NCI-H2029 treated with DMSO at 0.1 percent for 48 hours (cell line): ENCODE results near the gene CLDN24.

Source experiments
- DNase-seq: peaks from one replicate; lab custom pipeline; 2025; lab: John Stamatoyannopoulos, UW

The CLDN24 gene

GRCh38 chr4:183284258-183284785 is 37.9 kb downstream of the CLDN24 start:
- no peak for DNase-seq

GRCh38 chr4:183276106-183276505 is 46.1 kb downstream of the CLDN24 start:
- no peak for DNase-seq

GRCh38 chr4:183272384-183272783 is 49.8 kb downstream of the CLDN24 start:
- DNase-seq = no peak
